Measurements from ENCODE around the gene FOXP4. TPM values are rescaled to one million over a fixed set of nuclear protein-coding genes. Genes with fewer than 3 reads are reported as not detected.

FOXP4 gene
- total RNA-seq, 3 donors from 2014 or later, result 5.1 to 11.0 (median 5.6) TPM

DNA sequence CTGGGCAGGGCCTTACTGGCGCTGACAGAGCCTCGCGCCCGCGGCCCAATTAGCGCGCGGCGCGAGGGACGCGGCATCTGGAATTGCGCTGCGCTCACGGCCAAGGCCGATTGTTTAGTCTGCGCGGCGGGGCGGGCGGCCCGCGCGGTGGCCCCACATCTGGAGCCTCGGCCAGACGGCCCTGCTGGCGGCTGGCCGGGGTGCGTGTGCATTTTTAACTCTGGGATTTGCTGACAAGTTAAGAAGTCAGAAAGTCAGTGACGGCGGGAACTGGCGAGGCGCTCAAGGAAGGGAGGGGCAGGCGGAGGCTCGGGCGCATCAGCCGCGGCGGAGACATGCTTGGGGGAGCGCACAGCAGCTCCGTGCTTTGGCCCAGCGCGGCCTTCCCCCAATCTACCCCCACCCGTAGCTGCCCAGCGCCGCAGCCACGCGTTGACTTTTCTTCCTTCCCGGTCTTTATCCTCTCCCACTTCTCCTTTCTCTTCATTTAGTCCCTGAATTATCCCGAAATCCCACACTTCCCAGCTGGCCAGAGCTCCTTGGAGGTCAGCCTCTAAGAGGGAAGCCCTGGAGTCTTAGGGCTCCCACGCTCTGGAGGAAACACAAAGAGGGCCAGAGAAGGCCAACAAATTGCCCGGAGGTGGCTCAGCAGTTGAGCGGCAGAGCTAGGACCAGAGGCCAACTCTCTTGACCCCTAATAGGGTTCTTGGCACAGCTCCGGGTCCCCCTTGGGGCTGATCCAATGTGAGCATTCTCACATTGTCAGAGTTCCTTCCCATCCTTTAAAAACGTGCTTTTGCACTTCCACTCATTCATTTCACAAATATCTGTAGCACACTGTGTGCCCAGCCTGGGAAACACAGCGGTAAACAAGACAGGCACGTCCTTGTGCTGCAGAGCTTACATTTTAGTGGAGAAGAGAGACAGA, 40.8 kb upstream of the FOXP4 start:
- Histone ChIP-seq H3K27me3 (no peaks in the 10 kb centered on the region), H3K4me3 (peak overlapping the region; percentile 34 to 74 (median 51)), H3K9me3 (no peaks in the 10 kb centered on the region), H3K27ac (peak overlapping the region; percentile 89 to 94), H3K36me3 (no peaks in the 10 kb centered on the region), H3K4me1 (peaks cover 0 to 7% of the 10 kb centered on the region in 2 donors)
- DNase-seq (ENCODE audit: low spot score in 2 of 2), result peak; percentile 57 to 66
- TF ChIP-seq, protein P1, sequence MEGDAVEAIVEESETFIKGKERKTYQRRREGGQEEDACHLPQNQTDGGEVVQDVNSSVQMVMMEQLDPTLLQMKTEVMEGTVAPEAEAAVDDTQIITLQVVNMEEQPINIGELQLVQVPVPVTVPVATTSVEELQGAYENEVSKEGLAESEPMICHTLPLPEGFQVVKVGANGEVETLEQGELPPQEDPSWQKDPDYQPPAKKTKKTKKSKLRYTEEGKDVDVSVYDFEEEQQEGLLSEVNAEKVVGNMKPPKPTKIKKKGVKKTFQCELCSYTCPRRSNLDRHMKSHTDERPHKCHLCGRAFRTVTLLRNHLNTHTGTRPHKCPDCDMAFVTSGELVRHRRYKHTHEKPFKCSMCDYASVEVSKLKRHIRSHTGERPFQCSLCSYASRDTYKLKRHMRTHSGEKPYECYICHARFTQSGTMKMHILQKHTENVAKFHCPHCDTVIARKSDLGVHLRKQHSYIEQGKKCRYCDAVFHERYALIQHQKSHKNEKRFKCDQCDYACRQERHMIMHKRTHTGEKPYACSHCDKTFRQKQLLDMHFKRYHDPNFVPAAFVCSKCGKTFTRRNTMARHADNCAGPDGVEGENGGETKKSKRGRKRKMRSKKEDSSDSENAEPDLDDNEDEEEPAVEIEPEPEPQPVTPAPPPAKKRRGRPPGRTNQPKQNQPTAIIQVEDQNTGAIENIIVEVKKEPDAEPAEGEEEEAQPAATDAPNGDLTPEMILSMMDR (IDR thresholded peaks at IDR 0.05), result no peak
- TF ChIP-seq POLR2AphosphoS5 (IDR thresholded peaks at IDR 0.05) (peak in 2 of 3 donors; percentile 26 to 47), POLR2A (IDR thresholded peaks at IDR 0.05) (no peak)
- intact Hi-C loops (cut with DNase I; ENCODE audit: low total_unique reads), result no loop called here

DNA sequence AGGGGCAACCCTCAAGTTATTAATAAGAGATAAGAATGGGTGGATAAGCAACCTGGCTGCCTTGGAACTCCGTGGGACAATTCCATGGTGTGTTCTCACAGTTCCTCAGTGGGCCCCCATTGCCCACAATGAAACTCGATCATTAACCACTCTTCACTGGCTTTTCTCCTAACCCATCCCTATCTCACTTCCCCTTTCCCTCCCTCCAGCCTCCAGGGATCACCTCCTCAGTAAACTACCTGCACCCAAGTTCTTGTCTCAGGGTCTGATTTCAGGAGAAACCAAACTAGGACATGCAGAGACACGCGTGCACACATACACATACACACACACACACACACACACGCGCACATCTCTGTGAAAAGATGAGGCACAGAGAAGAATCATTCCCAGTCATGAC, 37.7 kb upstream of the FOXP4 start:
- Histone ChIP-seq H3K4me3 (no peak overlapping the region), H3K27me3 (no peaks in the 10 kb centered on the region), H3K27ac (no peak overlapping the region), H3K36me3 (no peaks in the 10 kb centered on the region), H3K9me3 (no peaks in the 10 kb centered on the region), H3K4me1 (peaks cover 0 to 7% of the 10 kb centered on the region in 2 donors)
- TF ChIP-seq, protein P1 (IDR thresholded peaks at IDR 0.05), result no peak
- TF ChIP-seq POLR2A (IDR thresholded peaks at IDR 0.05), result no peak
- TF ChIP-seq POLR2AphosphoS5 (IDR thresholded peaks at IDR 0.05), result no peak
- intact Hi-C loops (cut with DNase I; ENCODE audit: low total_unique reads), result no loop called here
- no peak for DNase-seq (ENCODE audit: low spot score in 2 of 2)

DNA sequence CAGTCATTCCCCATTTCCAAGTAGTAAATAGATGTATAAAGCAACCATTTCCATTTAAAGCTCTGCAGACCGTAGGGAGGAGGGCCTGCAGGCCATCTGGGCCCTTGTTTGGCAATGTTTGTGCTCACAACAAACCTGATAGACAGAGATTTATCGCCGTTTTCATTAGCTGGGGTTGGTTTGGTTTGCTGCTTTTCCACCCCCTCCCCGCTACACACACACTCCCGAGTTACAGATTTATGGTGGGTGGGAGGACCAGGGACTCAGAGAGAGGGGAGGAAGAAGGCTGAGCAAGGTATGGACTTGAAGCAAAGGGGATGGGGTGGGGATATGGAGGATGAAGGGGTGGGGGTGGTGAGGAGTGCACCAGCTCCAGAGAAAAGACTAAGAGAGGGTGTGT, 36.6 kb upstream of the FOXP4 start:
- DNase-seq (ENCODE audit: low spot score in 2 of 2), result no peak
- Histone ChIP-seq H3K4me1 (peaks cover 0 to 2% of the 10 kb centered on the region in 2 donors), H3K4me3 (no peak overlapping the region), H3K27ac (no peak overlapping the region), H3K27me3 (no peaks in the 10 kb centered on the region), H3K9me3 (no peaks in the 10 kb centered on the region), H3K36me3 (no peaks in the 10 kb centered on the region)
- TF ChIP-seq POLR2A (IDR thresholded peaks at IDR 0.05), result no peak
- TF ChIP-seq, protein P1 (IDR thresholded peaks at IDR 0.05), result no peak
- TF ChIP-seq POLR2AphosphoS5 (IDR thresholded peaks at IDR 0.05), result no peak
- intact Hi-C loops (cut with DNase I; ENCODE audit: low total_unique reads), result no loop called here

DNA sequence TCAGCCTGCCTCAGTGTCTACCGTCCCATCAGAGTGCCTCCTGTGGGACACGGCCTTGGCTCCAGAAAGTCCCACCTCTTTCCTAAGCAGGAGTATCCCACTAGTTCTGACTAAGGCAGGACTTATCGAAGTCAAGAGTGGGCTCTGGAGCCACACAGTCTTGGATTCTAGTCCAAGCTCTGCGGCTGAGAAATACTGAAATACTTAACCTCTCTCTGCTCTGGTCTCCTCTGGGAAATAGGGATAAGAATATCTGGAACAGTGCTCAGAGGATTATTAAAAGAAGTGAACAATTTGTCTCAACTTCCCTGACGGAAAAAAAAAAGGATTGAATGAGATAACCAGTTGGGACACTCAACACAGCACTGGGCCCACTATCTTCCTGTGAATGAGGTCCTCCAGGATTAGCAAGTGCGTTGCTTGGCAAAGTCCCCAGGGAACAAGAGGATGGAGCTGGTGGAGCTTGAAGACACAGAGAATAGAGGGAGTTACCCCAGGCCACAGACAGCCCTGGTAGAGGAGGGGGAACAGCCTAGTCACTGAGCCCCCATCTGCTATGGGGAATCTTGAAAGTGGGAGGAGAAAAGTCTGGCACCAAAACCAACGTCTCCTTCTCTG, 34.6 kb upstream of the FOXP4 start:
- H3K4me3 ChIP-seq, result no peak overlapping the region
- no peaks in the 10 kb centered on the region for H3K27me3 ChIP-seq
- TF ChIP-seq POLR2AphosphoS5 (IDR thresholded peaks at IDR 0.05), result no peak
- TF ChIP-seq POLR2A (IDR thresholded peaks at IDR 0.05), result no peak
- TF ChIP-seq, protein P1 (IDR thresholded peaks at IDR 0.05), result no peak
- no peaks in the 10 kb centered on the region for H3K9me3 ChIP-seq
- intact Hi-C loops (cut with DNase I; ENCODE audit: low total_unique reads), result no loop called here
- no peak overlapping the region for H3K27ac ChIP-seq
- H3K4me1 ChIP-seq, result no peaks in the 10 kb centered on the region
- no peaks in the 10 kb centered on the region for H3K36me3 ChIP-seq
- no peak for DNase-seq (ENCODE audit: low spot score in 2 of 2)

DNA sequence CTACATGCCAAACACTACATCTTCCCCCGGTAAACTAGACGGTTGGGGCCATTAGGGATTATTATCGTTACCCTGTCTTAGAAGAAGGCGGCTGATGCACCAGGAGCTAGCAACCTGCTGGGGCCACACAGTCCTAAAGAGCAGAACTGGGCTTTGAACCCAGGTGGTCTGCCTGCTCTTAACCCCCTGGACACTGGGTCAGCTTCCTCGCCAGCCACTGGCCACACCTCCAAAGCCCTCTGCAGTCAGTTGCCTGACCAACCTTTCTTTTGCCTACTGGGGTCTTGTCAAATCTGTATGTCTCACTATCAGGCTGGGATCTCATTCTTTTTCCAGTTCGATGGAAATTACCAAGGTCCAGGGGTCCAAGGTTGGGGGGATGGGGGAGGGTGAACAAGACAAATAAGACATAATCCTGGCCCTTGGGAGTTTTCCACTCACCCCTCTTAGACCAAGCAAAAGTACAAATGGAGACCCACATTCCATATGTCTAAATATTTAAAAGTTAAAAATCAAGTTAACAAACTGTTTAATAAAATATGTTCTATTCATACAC, 34.0 kb upstream of the FOXP4 start:
- TF ChIP-seq POLR2A (IDR thresholded peaks at IDR 0.05) (no peak), POLR2AphosphoS5 (IDR thresholded peaks at IDR 0.05) (no peak)
- TF ChIP-seq, protein P1 (IDR thresholded peaks at IDR 0.05), result no peak
- H3K4me3 ChIP-seq, result no peak overlapping the region
- no peaks in the 10 kb centered on the region for H3K4me1 ChIP-seq
- H3K9me3 ChIP-seq, result no peaks in the 10 kb centered on the region
- no peak overlapping the region for H3K27ac ChIP-seq
- H3K36me3 ChIP-seq, result no peaks in the 10 kb centered on the region
- no peak for DNase-seq (ENCODE audit: low spot score in 2 of 2)
- H3K27me3 ChIP-seq, result no peaks in the 10 kb centered on the region
- intact Hi-C loops (cut with DNase I; ENCODE audit: low total_unique reads), result no loop called here

Measured in breast epithelium (tissue), 4 donors.